HepG2 (cell line): ENCODE measurements around the gene CDK11A. TPM values are rescaled to one million over a fixed set of nuclear protein-coding genes. Genes with fewer than 3 reads are reported as not detected.
"Not testable (repeated sequence)": the region's sequence is repeated elsewhere in the genome, so short reads cannot be mapped to it uniquely, and the experiment has no call there.

ENCODE experiments used
- ATAC-seq: fragments of 200-7000 bp; cut with Tn5 transposase; 3 replicates; pipeline ENCODE4 v1.9.1; 2020; ENCODE audit warnings: mild to moderate bottlenecking, moderate library complexity
- BruUV-seq: library from RNA; stranded (reverse); fragments of 400-500 nt; replicated peaks from 2 replicates; lab custom pipeline; 2021; lab: Mats Ljungman, UMichigan
- CTCF ChIA-PET: fragments of 300-600 bp; formaldehyde crosslinking; extraction: SDS; loops from one replicate; lab custom pipeline; 2021; ENCODE audit warnings: low total read pairs, inconsistent platforms, low intra/inter-chr PET ratio; lab: Yijun Ruan, JAX
- POLR2A ChIA-PET: fragments of 350-600 bp; sonication (Branson Sonifier 250); formaldehyde crosslinking; loops from one replicate; lab custom pipeline; 2020; ENCODE audit warnings: antibody characterized with exemption, inconsistent platforms; lab: Yijun Ruan, JAX
- DNase-seq: peaks from one replicate; pipeline ENCODE4 v3.0.0-alpha.2; 2015; ENCODE audit warnings: low spot score
- FAIRE-seq: peaks from 3 replicates; lab custom pipeline; 2011; peaks lifted over from hg19 to GRCh38; lab: Jason Lieb, UNC
- H2AFZ ChIP-seq: one replicate; pipeline ENCODE4 v1.6.1; 2011; ENCODE audit warnings: low read length, inconsistent platforms
- H3K27ac ChIP-seq: fragments of 300-600 bp; 3 replicates; pipeline ENCODE4 v1.8.0; 2011; ENCODE audit warnings: mixed run types, mild to moderate bottlenecking, mixed read lengths, low read length, inconsistent platforms; ENCODE audit not compliant: insufficient read depth; ENCODE audit errors: extremely low read length
- H3K27me3 ChIP-seq, 2 experiments: fragments of 200-600 bp in 1 of 2; 2 replicates in 1 of 2; 3 replicates in 1 of 2; pipeline versions ENCODE4 v1.6.0 to v1.8.0; 2011; ENCODE audit warnings: low read length in 2 of 2, mild to moderate bottlenecking in 2 of 2, moderate library complexity in 2 of 2, inconsistent platforms in 1 of 2; ENCODE audit not compliant: insufficient read depth in 2 of 2, control insufficient read depth in 1 of 2
- H3K36me3 ChIP-seq, 2 experiments: fragments of 200-600 bp in 1 of 2; replicated peaks in 1 of 2; 2 replicates in 1 of 2; 3 replicates in 1 of 2; pipeline versions ENCODE4 v1.5.1 to v1.8.0; 2011; ENCODE audit warnings: low read length in 2 of 2, inconsistent platforms in 1 of 2; ENCODE audit not compliant: insufficient read depth in 2 of 2, control insufficient read depth in 1 of 2
- H3K4me1 ChIP-seq: 2 replicates; pipeline ENCODE4 v1.5.1; 2012; ENCODE audit warnings: low read length, inconsistent platforms; ENCODE audit not compliant: insufficient read depth
- H3K4me2 ChIP-seq: 2 replicates; pipeline ENCODE4 v1.6.0; 2011; ENCODE audit warnings: low read depth, low read length, inconsistent platforms
- H3K4me3 ChIP-seq, 3 experiments: fragments of 200-600 bp in 1 of 3; sonication (generic), shearing (Covaris generic) in 1 of 3; replicated peaks in 1 of 3; 2 replicates each; pipeline ENCODE4 v1.5.1; 2011 to 2016; ENCODE audit warnings: low read length in 3 of 3, inconsistent platforms in 2 of 3, low read depth in 2 of 3, mild to moderate bottlenecking in 2 of 3, control low read depth in 1 of 3, mixed read lengths in 1 of 3; ENCODE audit not compliant: insufficient read depth in 1 of 3
- H3K79me2 ChIP-seq: one replicate; pipeline ENCODE4 v1.6.1; 2011; ENCODE audit warnings: low read length, inconsistent platforms; ENCODE audit not compliant: insufficient read depth
- H3K9ac ChIP-seq: 2 replicates; pipeline ENCODE4 v1.6.0; 2011; ENCODE audit warnings: mild to moderate bottlenecking, low read depth, low read length, inconsistent platforms; ENCODE audit not compliant: insufficient read depth
- H3K9me3 ChIP-seq: 2 replicates; pipeline ENCODE4 v1.5.1; 2012; ENCODE audit warnings: mild to moderate bottlenecking, low read length
- H4K20me1 ChIP-seq: 2 replicates; pipeline ENCODE4 v1.6.0; 2011; ENCODE audit warnings: inconsistent platforms, mild to moderate bottlenecking, low read length, moderate library complexity; ENCODE audit not compliant: insufficient read depth
- WGBS: methylation state at CpG from one replicate; pipeline ENCODE4 v1.1.6; 2017; ENCODE audit warnings: low lambda C conversion rate; 5-methylcytosine and 5-hydroxymethylcytosine counted together
- in situ Hi-C: cut with HindIII; loops from 2 replicates; pipeline ENCODE4 v1.10.0; 2017; ENCODE audit warnings: low pct_unique_long_range_greater_than_20kb; ENCODE audit not compliant: extremely low pct_ligation_motif_present
- intact Hi-C: fragments of 100-400 bp; cut with micrococcal nuclease; formaldehyde crosslinking; loops from one replicate; pipeline ENCODE4 v1.10.0; 2022; ENCODE audit not compliant: unreplicated experiment
- polyA plus RNA-seq, 8 experiments: library from polyadenylated mRNA; depleted of rRNA in 3 of 8; stranded (reverse) in 7 of 8; unstranded in 1 of 8; fragments of >200 nt; fragmentation: Illumina TruSeq in 4 of 8; extraction: Trizol in 4 of 8; gene quantifications; 2 replicates each; pipeline versions ENCODE4 v1.2.1 to v1.2.3, GENCODE V29; 2011 to 2016; ENCODE audit warnings: low read depth in 4 of 8, missing spikeins in 1 of 8, mixed read lengths in 1 of 8; ENCODE audit not compliant: insufficient read depth in 1 of 8
- total RNA-seq, 5 experiments: library from RNA; depleted of rRNA; stranded (reverse); fragments of >200 nt; fragmentation: Illumina TruSeq; extraction: Trizol; gene quantifications; 2 replicates each; pipeline ENCODE4 v1.2.3, GENCODE V29; 2016; ENCODE audit warnings: low read depth in 1 of 5

CDK11A gene
- total and polyA plus RNA-seq, 2 of the 13 experiments (the other 11 are each of a cell fraction or from before 2014, with no cell fraction given), result 11.2 to 17.9 TPM

DNA sequence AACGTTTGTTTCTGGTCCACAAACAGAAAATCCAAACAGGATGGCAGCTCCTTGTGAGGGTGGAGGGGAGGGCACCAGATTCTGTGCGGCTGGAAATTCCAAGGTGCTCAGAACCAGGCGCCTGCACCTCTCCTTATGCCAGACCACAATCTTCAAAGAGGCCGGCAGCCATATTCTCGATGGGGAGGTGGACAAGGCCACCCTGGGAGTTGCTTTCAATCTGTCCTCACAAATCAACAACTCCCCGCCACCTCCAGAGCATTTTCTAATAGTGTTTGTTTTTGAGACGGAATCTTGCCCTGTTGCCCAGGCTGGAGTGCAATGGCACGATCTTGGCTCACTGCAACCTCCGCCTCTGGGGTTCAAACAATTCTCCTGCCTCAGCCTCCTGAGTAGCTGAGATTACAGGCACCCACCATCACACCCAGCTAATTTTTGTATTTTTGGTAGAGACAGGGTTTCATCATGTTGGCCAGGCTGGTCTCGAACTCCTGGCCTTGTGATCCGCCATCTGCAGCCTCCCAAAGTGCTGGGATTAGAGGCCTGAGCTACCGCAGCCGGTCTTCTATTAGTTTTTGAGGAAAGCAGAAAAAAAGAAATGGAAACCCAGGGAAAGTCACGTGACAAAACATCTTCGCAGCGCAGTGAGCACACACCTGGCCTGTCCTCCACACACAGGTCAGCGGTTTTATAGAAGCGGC, 5.1 kb upstream of the CDK11A start:
- in situ Hi-C loops, FAIRE-seq, POLR2A ChIA-PET: not testable (repeated sequence)

DNA sequence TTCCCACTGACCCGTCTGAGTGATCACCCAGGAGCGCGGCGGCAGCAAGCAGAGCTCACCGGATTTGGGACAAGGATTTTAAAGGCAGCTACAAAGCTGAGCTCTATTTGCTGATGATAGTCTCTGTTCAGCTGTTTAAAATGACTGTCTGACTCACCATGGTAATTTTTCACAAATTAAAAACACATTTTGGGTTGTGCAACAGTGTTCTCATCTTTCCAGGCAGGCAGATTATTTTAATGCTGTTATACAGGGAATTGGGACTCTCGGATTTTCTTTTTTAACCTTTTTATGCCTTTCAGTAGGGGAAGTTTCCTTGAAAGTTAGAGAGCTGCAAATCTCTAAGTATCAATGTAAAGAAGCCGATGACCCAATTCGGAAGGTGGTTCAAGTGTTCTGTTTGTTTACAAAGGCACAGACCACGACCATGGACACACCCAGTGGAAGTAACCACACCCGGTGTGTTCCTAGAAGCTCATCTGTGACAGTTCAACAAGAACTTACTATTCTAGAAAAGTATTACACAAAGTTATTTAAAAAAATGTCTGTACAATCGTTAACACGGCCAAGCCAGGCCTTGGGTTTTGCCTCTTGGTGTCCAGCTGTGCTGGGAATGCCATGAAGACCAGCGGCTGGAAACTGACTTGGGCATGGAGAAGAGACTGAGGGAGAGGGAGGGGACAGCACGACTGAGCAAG, 4.3 kb upstream of the CDK11A start:
- H2AFZ ChIP-seq, H3K36me3 ChIP-seq, CTCF ChIA-PET, H3K27me3 ChIP-seq, H4K20me1 ChIP-seq, DNase-seq, H3K9me3 ChIP-seq, H3K4me3 ChIP-seq, H3K4me2 ChIP-seq, ATAC-seq, FAIRE-seq, H3K27ac ChIP-seq, in situ Hi-C loops, BruUV-seq, H3K9ac ChIP-seq, intact Hi-C loops, H3K4me1 ChIP-seq, H3K79me2 ChIP-seq, POLR2A ChIA-PET: not testable (repeated sequence)
- WGBS, result 86% methylated on average over 11 of the region's 14 CpGs

More for the DNA sequence above, 5.1 kb upstream of the CDK11A start:
- H3K79me2 ChIP-seq, DNase-seq, H4K20me1 ChIP-seq, H3K9me3 ChIP-seq, H3K4me3 ChIP-seq, H3K27ac ChIP-seq, H3K27me3 ChIP-seq, H2AFZ ChIP-seq, H3K36me3 ChIP-seq, H3K4me2 ChIP-seq, ATAC-seq, H3K4me1 ChIP-seq, H3K9ac ChIP-seq, BruUV-seq, intact Hi-C loops, CTCF ChIA-PET: not testable (repeated sequence)
- 93% methylated on average over 12 of the region's 18 CpGs for WGBS

DNA sequence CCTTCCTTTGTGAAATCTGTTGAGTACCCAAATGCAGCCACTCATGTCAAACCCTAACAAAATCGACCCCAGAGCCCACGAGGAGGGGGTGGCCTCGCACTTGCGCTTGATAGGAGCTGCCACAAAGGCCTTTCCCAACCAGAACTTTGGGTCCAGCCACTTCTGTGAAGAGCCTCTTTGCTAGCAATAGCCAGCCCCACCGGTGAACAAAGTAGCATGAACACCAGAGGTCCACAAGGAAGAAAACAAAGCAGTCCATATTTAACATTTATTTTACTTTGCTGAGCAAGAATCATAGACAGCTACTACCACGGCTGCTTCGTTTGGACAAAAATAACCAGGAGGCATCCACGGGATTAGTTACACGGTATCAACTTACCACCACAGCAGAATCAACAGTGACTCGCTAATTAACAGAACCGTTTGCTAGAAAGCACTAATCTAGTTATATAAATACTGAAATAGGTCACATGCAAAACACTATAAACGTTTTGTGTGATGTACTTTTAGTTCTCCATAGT, 3.0 kb upstream of the CDK11A start:
- ATAC-seq, in situ Hi-C loops: not testable (repeated sequence)

DNA sequence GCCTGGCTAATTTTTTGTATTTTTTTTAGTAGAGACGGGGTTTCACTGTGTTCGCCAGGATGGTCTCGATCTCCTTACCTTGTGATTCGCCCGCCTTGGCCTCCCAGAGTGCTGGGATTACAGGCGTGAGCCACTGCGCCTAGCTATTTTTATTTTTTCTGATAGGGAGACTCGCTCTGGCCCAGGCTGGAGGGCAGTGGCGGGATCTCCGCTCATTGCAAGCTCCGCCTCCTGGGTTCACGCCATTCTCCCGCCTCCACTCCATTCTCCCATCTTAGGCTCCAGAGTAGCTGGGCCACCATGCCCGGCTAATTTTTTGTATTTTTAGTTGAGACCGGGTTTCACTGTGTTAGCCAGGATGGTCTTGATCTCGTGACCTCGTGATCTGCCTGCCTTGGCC, 1.9 kb upstream of the CDK11A start:
- POLR2A ChIA-PET, H3K36me3 ChIP-seq, H3K4me2 ChIP-seq, H3K9ac ChIP-seq, BruUV-seq, ATAC-seq, in situ Hi-C loops, FAIRE-seq, DNase-seq, H3K4me1 ChIP-seq, H3K79me2 ChIP-seq, H2AFZ ChIP-seq, H4K20me1 ChIP-seq, H3K27me3 ChIP-seq, H3K27ac ChIP-seq, H3K4me3 ChIP-seq, intact Hi-C loops, H3K9me3 ChIP-seq, CTCF ChIA-PET: not testable (repeated sequence)
- over 99% methylated on average over 17 of the region's 17 CpGs for WGBS

More for the DNA sequence above, 3.0 kb upstream of the CDK11A start:
- BruUV-seq, H3K9ac ChIP-seq, H3K9me3 ChIP-seq, H3K79me2 ChIP-seq, H4K20me1 ChIP-seq, H3K36me3 ChIP-seq, intact Hi-C loops, POLR2A ChIA-PET, FAIRE-seq, H2AFZ ChIP-seq, CTCF ChIA-PET, H3K27me3 ChIP-seq, H3K4me3 ChIP-seq, DNase-seq, H3K27ac ChIP-seq, H3K4me2 ChIP-seq, H3K4me1 ChIP-seq: not testable (repeated sequence)
- WGBS, result 90% methylated on average over 10 of the region's 12 CpGs
